K562 (cell line): ENCODE data around the gene ARL8A. TPM values are rescaled to one million over a fixed set of nuclear protein-coding genes. Genes with fewer than 3 reads are reported as not detected.

Source experiments
- CXXC5 ChIP-seq: fragments of 250-450 bp; sonication (Bioruptor Pico); IDR thresholded peaks from 2 replicates; pipeline ENCODE4 v1.8.0; 2022; ENCODE audit warnings: inconsistent platforms, mild to moderate bottlenecking, moderate library complexity
- HDAC1 ChIP-seq, 2 experiments: fragments of 450-650 bp; IDR thresholded peaks; 2 replicates each; pipeline ENCODE4 v1.6.1; 2016 to 2017; ENCODE audit warnings: inconsistent platforms in 1 of 2, mild to moderate bottlenecking in 1 of 2, moderate library complexity in 1 of 2
- HES1 ChIP-seq: fragments of 450-650 bp; IDR thresholded peaks from 2 replicates; pipeline ENCODE4 v1.6.1; 2016; ENCODE audit warnings: low read depth, mild to moderate bottlenecking, moderate library complexity
- KDM4B ChIP-seq, 2 experiments: fragments of 450-650 bp in 1 of 2; sonication (generic) in 1 of 2; IDR thresholded peaks; 2 replicates each; pipeline ENCODE4 v1.6.1; 2016 to 2017; ENCODE audit warnings: borderline replicate concordance in 2 of 2, antibody characterized with exemption in 1 of 2, low read depth in 1 of 2, mild to moderate bottlenecking in 1 of 2
- KDM5B ChIP-seq: fragments of 200-600 bp; sonication (generic); IDR thresholded peaks from 2 replicates; pipeline ENCODE4 v1.6.1; 2012; ENCODE audit warnings: low read depth, mild to moderate bottlenecking, moderate library complexity, low read length, control low read depth, inconsistent platforms; ENCODE audit not compliant: insufficient replicate concordance
- MEF2A ChIP-seq: IDR thresholded peaks from 2 replicates; pipeline ENCODE4 v1.6.1; 2011; ENCODE audit warnings: low read depth, mild to moderate bottlenecking, low read length, moderate library complexity; ENCODE audit not compliant: control insufficient read depth
- MEIS2 ChIP-seq: fragments of 450-650 bp; IDR thresholded peaks from 2 replicates; pipeline ENCODE4 v1.6.1; 2014; ENCODE audit warnings: mild to moderate bottlenecking; ENCODE audit not compliant: partially characterized antibody
- PRMT5 ChIP-seq: sonication (generic); formaldehyde crosslinking; IDR thresholded peaks from 2 replicates; pipeline ENCODE4 v1.5.0; 2020; ENCODE audit warnings: missing genetic modification reagents
- RBFOX2 ChIP-seq: fragments of 200-400 bp; formaldehyde crosslinking; IDR thresholded peaks from 2 replicates; pipeline ENCODE4 v1.6.1; 2017; ENCODE audit warnings: low read depth, mild to moderate bottlenecking, low read length, moderate library complexity
- SIRT6 ChIP-seq: IDR thresholded peaks from one replicate; pipeline ENCODE4 v1.6.1; 2012; ENCODE audit warnings: low read depth, mild to moderate bottlenecking, control low read depth, inconsistent platforms, low read length, moderate library complexity
- TCF15 ChIP-seq: fragments of 250-450 bp; sonication (Bioruptor Pico); IDR thresholded peaks from 2 replicates; pipeline ENCODE4 v1.8.0; 2022; ENCODE audit warnings: moderate library complexity, mild to moderate bottlenecking, inconsistent platforms
- TFAP4 ChIP-seq: sonication (generic); formaldehyde crosslinking; IDR thresholded peaks from 2 replicates; pipeline ENCODE4 v1.8.0; 2022; ENCODE audit warnings: missing genetic modification reagents, mild to moderate bottlenecking, moderate library complexity, borderline replicate concordance
- TSHZ1 ChIP-seq: fragments of 250-450 bp; sonication (Bioruptor Pico); IDR thresholded peaks from 2 replicates; pipeline ENCODE4 v1.4.0; 2020; ENCODE audit warnings: mild to moderate bottlenecking, moderate library complexity
- ZFP1 ChIP-seq: fragments of 450-650 bp; formaldehyde crosslinking; IDR thresholded peaks from 2 replicates; pipeline ENCODE4 v1.4.0; 2020; ENCODE audit warnings: mild to moderate bottlenecking, mixed read lengths
- ZNF445 ChIP-seq: fragments of 250-450 bp; sonication (Bioruptor Pico); IDR thresholded peaks from 2 replicates; pipeline ENCODE4 v1.4.0; 2020; ENCODE audit warnings: low read depth, mild to moderate bottlenecking, moderate library complexity
- ZNF655 ChIP-seq: fragments of 250-450 bp; sonication (Bioruptor Pico); IDR thresholded peaks from 2 replicates; pipeline ENCODE4 v1.5.0; 2021
- ZNF75A ChIP-seq: fragments of 450-650 bp; formaldehyde crosslinking; IDR thresholded peaks from 2 replicates; pipeline ENCODE4 v1.4.0; 2020; ENCODE audit warnings: mild to moderate bottlenecking
- ZSCAN29 ChIP-seq: fragments of 450-650 bp; IDR thresholded peaks from 2 replicates; pipeline ENCODE4 v1.6.1; 2017
- polyA plus RNA-seq, 8 experiments: library from polyadenylated mRNA; depleted of rRNA in 4 of 8; stranded (reverse) in 5 of 8; unstranded in 3 of 8; fragments of >200 nt; fragmentation: Nextera tagmentation in 2 of 8; fragmentation: Illumina TruSeq in 1 of 8; extraction: Ambion mirVana in 2 of 8; extraction: Trizol in 1 of 8; gene quantifications; 2 replicates each; pipeline versions ENCODE4 v1.2.1 to v1.2.3, GENCODE V29; 2011 to 2014; ENCODE audit warnings: inconsistent platforms in 1 of 8, missing spikeins in 1 of 8
- total RNA-seq, 7 experiments: library from RNA; depleted of rRNA in 6 of 7; stranded (reverse); fragments of >200 nt in 6 of 7; fragmentation: Illumina TruSeq in 2 of 7; extraction: Trizol in 2 of 7; gene quantifications; 2 replicates each; pipeline versions ENCODE4 v1.2.1 to v1.2.3, GENCODE V29; 2011 to 2021; ENCODE audit warnings: low replicate concordance in 1 of 7

The ARL8A gene
- total and polyA plus RNA-seq, 9 of the 15 experiments (the other 6 are each of a cell fraction or from before 2014, with no cell fraction given): 0.17 to 27.3 (median 15.6) TPM

GRCh38 chr1:202162418-202163280 lies 18.1 kb upstream of the ARL8A start (continued):
- TF ChIP-seq ZNF445: 0 out of 2 replicates have a peak, but pooled peaks have one; percentile 48
- no peak for TF ChIP-seq ZNF75A (CRISPR knock-in tag)
- peak; percentile 64 for TF ChIP-seq RBFOX2
- no peak for TF ChIP-seq ZNF655
- TF ChIP-seq ZSCAN29: no peak
- TF ChIP-seq TSHZ1 (CRISPR knock-in tag): no peak
- no peak for TF ChIP-seq PRMT5 (CRISPR knock-in tag)
- no peak for TF ChIP-seq CXXC5 (CRISPR knock-in tag)
- TF ChIP-seq KDM5B: peak; percentile 47
- TF ChIP-seq MEIS2: peak; percentile 26
- TF ChIP-seq SIRT6: no peak
- no peak for TF ChIP-seq HDAC1 (IDR thresholded peaks at IDR 0.05)
- peak; percentile 37; the same call in 1 of the 2 replicates for TF ChIP-seq TFAP4
- TF ChIP-seq KDM4B (IDR thresholded peaks at IDR 0.05; ENCODE audit: borderline replicate concordance in 2 of 2, low read depth in 1 of 2): no peak; a peak in 1 of 4 replicates
- TF ChIP-seq HES1: no peak
- TF ChIP-seq MEF2A: no peak
- TF ChIP-seq TCF15: no peak
- TF ChIP-seq ZFP1 (CRISPR knock-in tag): no peak
